GM12873 (cell line): Measurements from ENCODE around the gene NTM.

ENCODE experiments used
- TF ChIP-seq, protein P1 (sequence below): IDR thresholded peaks from 2 replicates; pipeline ENCODE4 v1.5.1; 2012; ENCODE audit warnings: low read depth, mild to moderate bottlenecking, moderate library complexity, low read length, control low read depth; ENCODE audit not compliant: insufficient read depth; ENCODE audit errors: missing control alignments

NTM gene

DNA sequence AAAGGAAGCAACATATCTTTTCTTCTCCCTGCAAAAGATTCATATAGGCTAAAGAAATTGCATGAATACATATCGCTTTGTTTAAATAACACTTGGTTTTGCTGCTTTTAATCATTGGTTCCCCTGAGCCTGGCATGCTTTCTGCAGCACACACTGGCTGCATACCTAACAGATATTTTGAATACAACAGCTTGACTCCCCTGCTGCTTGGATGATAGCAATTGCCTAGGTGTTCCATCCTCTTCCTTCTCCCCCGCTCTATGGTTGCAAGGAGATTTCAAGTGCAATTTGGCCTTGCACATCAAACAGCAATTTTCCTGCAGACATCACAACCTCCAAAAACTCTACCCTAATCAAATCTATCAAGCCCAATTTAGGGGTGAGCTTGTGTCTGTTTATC, 430.0 kb downstream of the NTM start:
- TF ChIP-seq, protein P1, sequence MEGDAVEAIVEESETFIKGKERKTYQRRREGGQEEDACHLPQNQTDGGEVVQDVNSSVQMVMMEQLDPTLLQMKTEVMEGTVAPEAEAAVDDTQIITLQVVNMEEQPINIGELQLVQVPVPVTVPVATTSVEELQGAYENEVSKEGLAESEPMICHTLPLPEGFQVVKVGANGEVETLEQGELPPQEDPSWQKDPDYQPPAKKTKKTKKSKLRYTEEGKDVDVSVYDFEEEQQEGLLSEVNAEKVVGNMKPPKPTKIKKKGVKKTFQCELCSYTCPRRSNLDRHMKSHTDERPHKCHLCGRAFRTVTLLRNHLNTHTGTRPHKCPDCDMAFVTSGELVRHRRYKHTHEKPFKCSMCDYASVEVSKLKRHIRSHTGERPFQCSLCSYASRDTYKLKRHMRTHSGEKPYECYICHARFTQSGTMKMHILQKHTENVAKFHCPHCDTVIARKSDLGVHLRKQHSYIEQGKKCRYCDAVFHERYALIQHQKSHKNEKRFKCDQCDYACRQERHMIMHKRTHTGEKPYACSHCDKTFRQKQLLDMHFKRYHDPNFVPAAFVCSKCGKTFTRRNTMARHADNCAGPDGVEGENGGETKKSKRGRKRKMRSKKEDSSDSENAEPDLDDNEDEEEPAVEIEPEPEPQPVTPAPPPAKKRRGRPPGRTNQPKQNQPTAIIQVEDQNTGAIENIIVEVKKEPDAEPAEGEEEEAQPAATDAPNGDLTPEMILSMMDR = no peak

GRCh38 chr11:131802440-131803115, 432.2 kb downstream of the NTM start:
- TF ChIP-seq, protein P1 = no peak

DNA sequence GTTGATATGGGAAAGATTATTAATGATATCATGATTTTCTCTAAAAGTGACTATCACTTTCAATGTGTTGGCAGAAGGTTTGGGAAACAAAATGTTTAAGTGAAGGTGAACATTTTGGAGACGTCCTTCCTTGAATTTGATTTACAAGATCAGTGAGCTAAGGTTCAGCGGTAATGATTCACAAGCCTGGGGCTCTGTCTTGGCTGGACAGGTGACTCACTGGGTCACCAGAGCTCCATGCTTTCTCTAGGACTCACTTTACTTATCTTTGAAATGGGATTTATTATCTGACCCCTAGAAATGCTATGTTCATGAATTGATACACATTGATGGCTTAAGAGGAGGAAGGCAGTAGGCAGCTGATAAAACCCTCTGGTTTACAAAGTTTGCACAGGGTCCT, 437.5 kb downstream of the NTM start:
- TF ChIP-seq, protein P1 = no peak

DNA sequence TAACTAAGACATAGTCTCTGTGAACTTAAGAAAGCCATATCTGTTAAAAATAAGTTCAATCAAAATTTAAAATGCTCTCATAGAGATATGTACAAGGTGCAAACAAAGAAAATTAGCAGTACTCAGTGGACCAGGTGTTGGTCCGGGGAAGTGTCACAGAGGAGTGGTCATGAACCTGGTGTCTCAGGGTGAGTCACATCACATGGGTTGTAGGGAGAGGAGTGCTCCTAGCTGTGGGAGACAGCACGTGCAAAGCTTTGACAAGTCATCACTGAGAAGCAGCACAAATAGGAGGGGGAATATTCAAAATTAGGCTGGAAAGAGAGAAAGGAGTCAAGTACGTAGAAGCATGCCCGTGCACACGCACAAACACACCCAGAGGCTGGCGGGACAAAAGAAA, 438.1 kb downstream of the NTM start:
- TF ChIP-seq, protein P1 = no peak

GRCh38 chr11:131809203-131809918, 438.9 kb downstream of the NTM start:
- TF ChIP-seq, protein P1 = no peak

GRCh38 chr11:131810541-131810940, 440.1 kb downstream of the NTM start:
- TF ChIP-seq, protein P1 = no peak

DNA sequence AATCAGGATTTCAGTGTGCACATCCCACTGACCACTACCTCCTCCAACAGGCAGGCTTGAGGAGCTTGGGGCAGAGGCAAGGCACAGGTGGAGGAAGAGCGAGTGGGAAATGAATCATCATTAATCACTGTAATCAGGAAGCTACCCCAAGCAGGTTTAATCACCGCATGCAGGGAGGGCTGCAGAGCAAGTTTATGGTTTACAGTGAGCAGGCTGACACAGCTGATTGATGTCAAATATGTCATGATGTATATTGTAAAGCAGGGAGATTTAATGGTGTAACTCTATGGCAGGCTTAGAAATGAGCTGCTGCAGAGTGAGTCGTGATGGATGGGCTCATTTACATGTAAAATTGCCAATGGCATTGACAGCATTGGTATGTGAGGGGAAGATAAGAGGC, 441.0 kb downstream of the NTM start:
- TF ChIP-seq, protein P1 = no peak
